Neural progenitor cell (in vitro differentiated cells): ENCODE results near the gene C11orf86. TPM values are rescaled to one million over a fixed set of nuclear protein-coding genes. Genes with fewer than 3 reads are reported as not detected.

Experiments used
- DNase-seq: peaks from one replicate; pipeline ENCODE4 v3.0.0-alpha.2; 2016; ENCODE audit warnings: low spot score
- H2AFZ ChIP-seq: fragments of 200-600 bp; sonication (generic); replicated peaks from 2 replicates; pipeline ENCODE4 v1.6.1; 2016; ENCODE audit warnings: antibody characterized with exemption
- H3F3A ChIP-seq: fragments of 200-600 bp; sonication (generic); 2 replicates; pipeline ENCODE4 v1.6.1; 2016; ENCODE audit warnings: antibody characterized with exemption, low read depth
- H3K27ac ChIP-seq: fragments of 200-600 bp; sonication (generic); 2 replicates; pipeline ENCODE4 v1.5.1; 2016; ENCODE audit warnings: mild to moderate bottlenecking
- H3K27me3 ChIP-seq: fragments of 200-600 bp; sonication (generic); 2 replicates; pipeline ENCODE4 v1.6.1; 2016; ENCODE audit warnings: mild to moderate bottlenecking, moderate library complexity
- H3K36me3 ChIP-seq: fragments of 200-600 bp; sonication (generic); 2 replicates; pipeline ENCODE4 v1.5.1; 2016
- H3K4me1 ChIP-seq: fragments of 200-600 bp; sonication (generic); 2 replicates; pipeline ENCODE4 v1.6.1; 2016; ENCODE audit warnings: mixed run types
- H3K4me2 ChIP-seq: fragments of 200-600 bp; sonication (generic); 2 replicates; pipeline ENCODE4 v1.6.1; 2016
- H3K4me3 ChIP-seq: fragments of 200-600 bp; sonication (generic); 2 replicates; pipeline ENCODE4 v1.5.1; 2016
- H3K79me2 ChIP-seq: fragments of 200-600 bp; sonication (generic); 2 replicates; pipeline ENCODE4 v1.6.1; 2016; ENCODE audit warnings: low read depth
- H3K9ac ChIP-seq: fragments of 200-600 bp; sonication (generic); 2 replicates; pipeline ENCODE4 v1.6.1; 2016
- H3K9me3 ChIP-seq: fragments of 200-600 bp; sonication (generic); 2 replicates; pipeline ENCODE4 v1.5.1; 2016; ENCODE audit warnings: low read depth
- H4K20me1 ChIP-seq: fragments of 200-600 bp; sonication (generic); 2 replicates; pipeline ENCODE4 v1.6.1; 2016; ENCODE audit warnings: low read depth
- H3K27ac Mint-ChIP-seq: 3 replicates; pipeline ENCODE4 v1.8.0; 2021; ENCODE audit warnings: mixed read lengths
- H3K27me3 Mint-ChIP-seq: 2 replicates; pipeline ENCODE4 v1.8.0; 2022; ENCODE audit warnings: low read depth, mild to moderate bottlenecking, inconsistent platforms, moderate library complexity, mixed read lengths; ENCODE audit not compliant: insufficient read depth
- H3K36me3 Mint-ChIP-seq: 3 replicates; pipeline ENCODE4 v1.8.0; 2021; ENCODE audit warnings: mixed read lengths
- H3K4me1 Mint-ChIP-seq: 3 replicates; pipeline ENCODE4 v1.8.0; 2021; ENCODE audit warnings: mixed read lengths
- H3K4me3 Mint-ChIP-seq: 3 replicates; pipeline ENCODE4 v1.8.0; 2021; ENCODE audit warnings: mild to moderate bottlenecking, moderate library complexity, mixed read lengths
- H3K9me3 Mint-ChIP-seq: 3 replicates; pipeline ENCODE4 v1.8.0; 2020; ENCODE audit warnings: mixed read lengths
- EZH2 ChIP-seq: fragments of 200-600 bp; sonication (generic); IDR thresholded peaks from 2 replicates; pipeline ENCODE4 v1.6.1; 2017; ENCODE audit warnings: antibody characterized with exemption, mild to moderate bottlenecking, moderate library complexity
- EZH2phosphoT487 ChIP-seq: fragments of 200-600 bp; sonication (generic); IDR thresholded peaks from 2 replicates; pipeline ENCODE4 v1.6.1; 2017; ENCODE audit warnings: antibody characterized with exemption
- total RNA-seq: library from RNA; depleted of rRNA; stranded (reverse); fragments of >200 nt; gene quantifications from 2 replicates; pipeline ENCODE4 v1.2.3, GENCODE V29; 2015; ENCODE audit warnings: low replicate concordance
- TF ChIP-seq, protein P1 (sequence below): fragments of 200-600 bp; sonication (generic); IDR thresholded peaks from 2 replicates; pipeline ENCODE4 v1.5.1; 2017; ENCODE audit warnings: antibody characterized with exemption, mild to moderate bottlenecking

The C11orf86 gene
- total RNA-seq, 1 donor from 2014 or later = not detected

DNA sequence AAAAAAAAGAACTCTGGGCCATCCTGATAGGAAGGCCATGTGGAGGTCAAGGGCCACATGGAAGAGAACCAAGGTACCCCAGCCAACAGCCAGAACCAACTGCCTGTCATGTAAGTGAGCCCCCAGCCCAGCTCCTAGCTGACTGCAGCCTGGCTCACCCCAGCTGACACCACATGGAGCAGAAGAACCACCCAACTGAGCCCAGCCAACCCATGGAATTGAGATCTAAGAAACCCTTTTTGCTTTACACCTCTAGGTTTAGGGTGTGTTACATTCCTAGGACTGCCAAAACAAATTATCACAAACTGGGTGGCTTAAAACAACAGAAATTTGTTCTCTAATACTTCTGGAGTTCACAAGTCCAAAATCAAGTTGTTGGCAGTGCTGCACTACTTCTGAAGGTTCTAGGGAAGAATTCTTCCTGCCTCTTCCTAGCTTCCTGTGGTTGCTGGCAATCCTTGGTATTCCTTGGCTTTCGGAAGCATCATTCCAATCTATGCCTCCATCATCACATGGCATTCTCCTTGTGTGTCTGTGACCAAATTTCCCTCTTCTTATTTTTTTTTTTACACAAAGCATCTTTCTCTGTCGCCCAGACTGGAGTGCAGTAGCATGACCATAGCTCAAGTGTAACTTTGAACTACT lies 4.4 kb downstream of the C11orf86 start:
- Mint-ChIP-seq H3K4me1 (peaks cover 6% of the 10 kb centered on the region), H3K9me3 (peaks cover 2% of the 10 kb centered on the region), H3K27me3 (peaks cover 7% of the 10 kb centered on the region), H3K36me3 (no peaks in the 10 kb centered on the region), H3K27ac (no peak overlapping the region), H3K4me3 (no peak overlapping the region)
- H3K4me1 ChIP-seq = no peaks in the 10 kb centered on the region
- H4K20me1 ChIP-seq = no peaks in the 10 kb centered on the region
- no peaks in the 10 kb centered on the region for H3K9me3 ChIP-seq
- H3K27ac ChIP-seq = no peak overlapping the region
- H3K4me2 ChIP-seq = no peak overlapping the region
- no peaks in the 10 kb centered on the region for H3K79me2 ChIP-seq
- H3K27me3 ChIP-seq = no peaks in the 10 kb centered on the region
- no peaks in the 10 kb centered on the region for H3F3A ChIP-seq
- DNase-seq = no peak
- H3K36me3 ChIP-seq = no peaks in the 10 kb centered on the region
- no peak overlapping the region for H3K9ac ChIP-seq
- TF ChIP-seq, protein P1, sequence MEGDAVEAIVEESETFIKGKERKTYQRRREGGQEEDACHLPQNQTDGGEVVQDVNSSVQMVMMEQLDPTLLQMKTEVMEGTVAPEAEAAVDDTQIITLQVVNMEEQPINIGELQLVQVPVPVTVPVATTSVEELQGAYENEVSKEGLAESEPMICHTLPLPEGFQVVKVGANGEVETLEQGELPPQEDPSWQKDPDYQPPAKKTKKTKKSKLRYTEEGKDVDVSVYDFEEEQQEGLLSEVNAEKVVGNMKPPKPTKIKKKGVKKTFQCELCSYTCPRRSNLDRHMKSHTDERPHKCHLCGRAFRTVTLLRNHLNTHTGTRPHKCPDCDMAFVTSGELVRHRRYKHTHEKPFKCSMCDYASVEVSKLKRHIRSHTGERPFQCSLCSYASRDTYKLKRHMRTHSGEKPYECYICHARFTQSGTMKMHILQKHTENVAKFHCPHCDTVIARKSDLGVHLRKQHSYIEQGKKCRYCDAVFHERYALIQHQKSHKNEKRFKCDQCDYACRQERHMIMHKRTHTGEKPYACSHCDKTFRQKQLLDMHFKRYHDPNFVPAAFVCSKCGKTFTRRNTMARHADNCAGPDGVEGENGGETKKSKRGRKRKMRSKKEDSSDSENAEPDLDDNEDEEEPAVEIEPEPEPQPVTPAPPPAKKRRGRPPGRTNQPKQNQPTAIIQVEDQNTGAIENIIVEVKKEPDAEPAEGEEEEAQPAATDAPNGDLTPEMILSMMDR = no peak
- TF ChIP-seq EZH2phosphoT487 (no peak), EZH2 (no peak)
- H2AFZ ChIP-seq = no peak overlapping the region
- H3K4me3 ChIP-seq = no peak overlapping the region

DNA sequence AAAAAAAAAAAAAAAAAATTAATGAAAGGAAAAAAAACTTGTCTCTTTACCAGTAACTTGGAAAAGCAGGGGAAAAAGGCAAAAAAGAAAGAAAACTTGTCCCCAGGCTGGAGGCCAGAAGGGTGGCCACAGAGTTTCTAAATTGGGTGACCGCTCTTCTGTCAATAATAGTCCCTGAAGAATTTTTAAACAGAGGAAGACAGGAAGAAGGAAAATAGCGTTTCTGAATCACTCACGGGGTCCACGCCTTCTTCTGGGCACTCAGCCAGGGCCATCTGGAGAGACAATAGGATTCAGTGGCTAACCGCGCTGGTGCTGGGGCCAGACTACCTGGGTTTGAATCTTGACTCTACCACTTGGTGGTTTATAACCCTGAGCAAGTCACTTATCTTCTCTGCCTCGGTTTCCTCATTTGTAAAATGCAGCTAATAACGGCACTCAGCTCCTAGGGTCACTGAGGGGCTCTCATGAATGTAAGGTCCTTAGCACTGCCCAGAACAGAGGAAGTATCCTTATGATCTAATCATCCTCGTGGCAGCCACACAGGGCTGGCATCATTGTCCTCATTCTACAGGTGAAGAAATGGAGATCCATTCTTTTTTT lies 7.0 kb downstream of the C11orf86 start:
- Mint-ChIP-seq H3K4me3 (peak overlapping the region; percentile 30), H3K4me1 (peaks cover 2% of the 10 kb centered on the region), H3K27ac (no peak overlapping the region), H3K36me3 (no peaks in the 10 kb centered on the region), H3K27me3 (peaks cover 11% of the 10 kb centered on the region), H3K9me3 (peaks cover 2% of the 10 kb centered on the region)
- Histone ChIP-seq H3K9me3 (no peaks in the 10 kb centered on the region), H4K20me1 (no peaks in the 10 kb centered on the region), H2AFZ (no peak overlapping the region), H3K9ac (no peak overlapping the region), H3K27me3 (no peaks in the 10 kb centered on the region), H3F3A (no peaks in the 10 kb centered on the region), H3K79me2 (no peaks in the 10 kb centered on the region), H3K4me1 (no peaks in the 10 kb centered on the region), H3K36me3 (no peaks in the 10 kb centered on the region), H3K4me3 (no peak overlapping the region), H3K4me2 (no peak overlapping the region), H3K27ac (no peak overlapping the region)
- no peak for DNase-seq
- TF ChIP-seq EZH2 (no peak), EZH2phosphoT487 (no peak)
- TF ChIP-seq, protein P1 = no peak

DNA sequence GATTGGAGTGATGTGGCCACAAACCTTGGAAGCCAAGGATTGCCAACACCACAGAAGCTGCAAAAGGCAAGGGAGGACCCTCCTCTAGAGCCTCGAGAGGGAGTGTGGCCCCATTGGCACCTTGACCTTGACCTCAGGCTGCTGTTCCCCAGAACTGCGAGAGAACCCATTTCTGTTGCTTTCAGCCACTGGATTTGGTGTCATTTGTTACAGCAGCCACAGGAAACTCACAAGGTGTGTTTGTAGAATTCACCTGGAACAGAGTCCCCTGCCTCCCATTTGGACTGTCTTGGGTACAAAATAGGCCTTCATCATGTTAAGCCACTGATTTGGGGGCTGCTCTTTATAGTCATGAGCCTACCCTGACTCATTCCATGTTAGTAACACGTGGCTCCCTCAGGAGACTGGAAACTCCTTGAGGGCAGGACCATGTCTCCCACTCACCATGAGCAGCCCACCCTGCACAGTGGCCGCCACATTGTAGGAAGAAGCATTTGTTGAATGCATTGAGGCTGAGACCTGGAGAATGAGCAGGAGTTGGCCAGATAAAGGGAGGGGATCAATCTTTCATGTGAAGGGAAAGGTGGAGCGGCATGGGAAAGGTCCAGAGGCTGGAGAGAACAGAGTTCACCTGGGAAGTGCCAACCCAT lies 8.3 kb downstream of the C11orf86 start:
- no peak overlapping the region for H2AFZ ChIP-seq
- H3K4me3 Mint-ChIP-seq = no peak overlapping the region
- no peak overlapping the region for H3K4me2 ChIP-seq

More for the DNA sequence above, 8.3 kb downstream of the C11orf86 start:
- Mint-ChIP-seq H3K36me3 (no peaks in the 10 kb centered on the region), H3K4me1 (peaks cover 14% of the 10 kb centered on the region), H3K27me3 (peaks cover 16% of the 10 kb centered on the region), H3K27ac (no peak overlapping the region), H3K9me3 (no peaks in the 10 kb centered on the region)
- H4K20me1 ChIP-seq = no peaks in the 10 kb centered on the region
- no peaks in the 10 kb centered on the region for H3K36me3 ChIP-seq
- no peak for DNase-seq
- H3K79me2 ChIP-seq = no peaks in the 10 kb centered on the region
- H3K9me3 ChIP-seq = no peaks in the 10 kb centered on the region
- no peak overlapping the region for H3K9ac ChIP-seq
- H3K4me3 ChIP-seq = no peak overlapping the region
- no peaks in the 10 kb centered on the region for H3K27me3 ChIP-seq
- H3F3A ChIP-seq = no peaks in the 10 kb centered on the region
- H3K27ac ChIP-seq = no peak overlapping the region
- no peaks in the 10 kb centered on the region for H3K4me1 ChIP-seq
- no peak for TF ChIP-seq EZH2
- TF ChIP-seq, protein P1 = no peak
